GM19463 (cell line): ENCODE results near the gene CACNA1B.

Experiments
- ATAC-seq: cut with Tn5 transposase; IDR thresholded peaks from one replicate; pipeline ENCODE4 v1.9.1; 2021; ENCODE audit warnings: mild to moderate bottlenecking, moderate library complexity; ENCODE audit not compliant: unreplicated experiment

The CACNA1B gene

GRCh38 chr9:137959641-137960411 is 82.2 kb downstream of the CACNA1B start:
- no peak for ATAC-seq

GRCh38 chr9:137960496-137960895 is 82.9 kb downstream of the CACNA1B start:
- no peak for ATAC-seq

- ATAC-seq: no peak
Observed at GRCh38 chr9:137963525-137963924, 85.9 kb downstream of the CACNA1B start.

GRCh38 chr9:137965177-137965795 is 87.7 kb downstream of the CACNA1B start:
- ATAC-seq: no peak

- ATAC-seq: no peak
Observed at GRCh38 chr9:137967280-137967953, 89.8 kb downstream of the CACNA1B start.

GRCh38 chr9:137968235-137968634 is 90.7 kb downstream of the CACNA1B start:
- no peak for ATAC-seq

- no peak for ATAC-seq
Observed at GRCh38 chr9:137969008-137969407, 91.4 kb downstream of the CACNA1B start.

GRCh38 chr9:137969685-137970084 is 92.1 kb downstream of the CACNA1B start:
- ATAC-seq: no peak

- ATAC-seq: no peak
Observed at GRCh38 chr9:137970098-137970497, 92.5 kb downstream of the CACNA1B start.

GRCh38 chr9:137970686-137971476 is 93.3 kb downstream of the CACNA1B start:
- no peak for ATAC-seq

- ATAC-seq: no peak
Observed at GRCh38 chr9:137971477-137972138, 94.0 kb downstream of the CACNA1B start.

- ATAC-seq: no peak
Observed at GRCh38 chr9:137972355-137972987, 94.9 kb downstream of the CACNA1B start.

GRCh38 chr9:137972988-137973470 is 95.4 kb downstream of the CACNA1B start:
- no peak for ATAC-seq

GRCh38 chr9:137973829-137974416 is 96.3 kb downstream of the CACNA1B start:
- no peak for ATAC-seq

GRCh38 chr9:137974746-137975526 is 97.4 kb downstream of the CACNA1B start:
- ATAC-seq: no peak

GRCh38 chr9:137975527-137975913 is 97.9 kb downstream of the CACNA1B start:
- ATAC-seq: no peak

GRCh38 chr9:137975936-137976565 is 98.5 kb downstream of the CACNA1B start:
- ATAC-seq: no peak

GRCh38 chr9:137977571-137978261 is 100.1 kb downstream of the CACNA1B start:
- no peak for ATAC-seq
